CD4-positive, alpha-beta T cell treated with Interleukin-12 subunit alpha and Interleukin-12 subunit beta, for 1 hour (primary cell): ENCODE measurements around the gene STX1B.
"Not testable (repeated sequence)": the region's sequence is repeated elsewhere in the genome, so short reads cannot be mapped to it uniquely, and the experiment has no call there.

Experiments
- DNase-seq: peaks from one replicate; pipeline ENCODE4 v3.0.0-alpha.2; 2020

Gene STX1B

DNA sequence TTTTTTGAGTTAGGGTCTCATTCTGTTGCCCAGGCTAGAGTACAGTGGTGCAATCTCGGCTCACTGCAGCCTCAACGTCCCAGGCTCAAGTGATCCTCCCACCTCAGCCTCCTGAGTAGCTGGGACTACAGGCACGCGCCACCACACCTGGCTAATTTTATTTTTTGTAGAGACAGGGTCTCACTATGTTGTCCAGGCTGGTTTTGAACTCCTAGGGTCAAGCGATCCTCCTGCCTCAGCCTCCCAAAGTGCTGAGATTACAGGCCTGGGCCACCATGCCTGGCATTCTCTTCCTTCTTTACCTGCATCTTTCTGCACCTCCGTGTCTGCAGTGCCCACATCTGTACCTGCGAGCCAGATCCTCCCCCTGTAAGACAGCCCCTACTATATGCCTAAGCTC, 1.4 kb upstream of the STX1B start:
- DNase-seq: not testable (repeated sequence)

DNA sequence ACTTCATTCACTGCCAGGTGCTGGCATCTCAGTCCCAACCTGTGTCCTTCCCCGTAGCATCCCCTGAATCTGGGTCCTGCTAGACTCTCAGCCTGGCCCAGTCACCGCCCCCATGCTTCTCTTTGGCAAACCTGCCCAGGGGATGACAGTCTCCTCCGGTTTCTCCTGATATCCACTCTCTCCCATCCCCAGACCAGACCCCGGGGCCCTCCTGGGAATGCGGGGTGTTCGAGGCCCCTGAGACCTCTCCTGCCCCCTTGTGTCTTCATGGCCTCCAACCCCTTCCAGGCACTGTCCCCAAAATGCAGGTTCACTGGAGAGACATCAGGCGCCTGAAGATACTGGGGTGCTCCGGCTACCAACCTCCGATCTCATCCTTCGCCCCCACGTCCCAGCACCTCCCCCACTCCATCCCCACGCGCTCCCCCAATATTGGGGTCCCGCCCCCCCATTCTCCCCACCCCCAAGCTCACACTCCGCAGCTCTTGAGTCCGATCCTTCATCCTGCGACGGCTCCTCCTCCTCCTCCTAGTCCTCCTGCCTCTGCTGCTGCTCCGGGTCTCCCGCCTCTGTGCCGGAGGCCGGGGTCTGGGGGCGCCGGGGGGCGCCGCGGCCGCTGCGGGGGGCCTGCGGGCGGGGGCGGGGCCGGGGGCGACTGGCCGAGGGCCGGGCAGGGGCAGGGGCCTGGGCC, 399 bp downstream of the STX1B start:
- no peak for DNase-seq

DNA sequence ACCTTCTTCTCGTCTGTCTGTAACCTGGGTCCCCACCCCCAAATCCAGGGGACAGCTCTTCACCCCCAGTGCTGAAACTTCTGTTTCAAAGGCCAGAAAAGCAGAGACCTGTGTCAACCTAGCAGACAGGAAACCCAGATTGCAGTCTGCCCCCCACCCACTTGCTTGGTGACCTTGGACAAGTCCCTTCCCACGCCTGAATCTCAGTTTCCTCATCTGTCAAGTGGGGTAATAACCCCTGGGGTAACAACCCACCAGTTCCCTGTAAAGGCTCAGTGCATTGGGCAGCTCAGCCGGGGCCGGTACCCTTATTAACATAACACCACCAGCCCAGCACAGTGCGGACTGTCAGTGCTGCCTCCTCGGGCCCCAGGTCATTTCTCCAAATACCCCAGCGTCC, 1.3 kb downstream of the STX1B start:
- no peak for DNase-seq

DNA sequence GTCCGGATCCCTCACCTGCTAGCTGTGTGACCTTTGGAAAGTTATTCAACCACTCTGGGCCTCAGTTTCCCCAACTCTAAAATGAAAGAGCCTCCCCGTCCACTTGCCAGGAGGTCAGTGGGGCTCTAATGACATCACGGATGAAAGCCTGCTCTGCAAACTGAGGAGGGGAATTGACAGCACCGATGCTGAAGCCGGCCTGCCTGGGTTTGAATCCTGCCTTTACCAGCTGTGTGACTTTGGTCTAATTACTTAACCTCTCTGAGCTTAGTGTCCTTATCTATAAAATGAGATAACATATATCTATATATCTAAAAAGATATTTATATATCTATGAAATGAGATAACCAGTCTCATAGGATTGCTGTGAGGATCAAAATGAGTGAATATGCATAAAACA, 1.9 kb downstream of the STX1B start:
- DNase-seq: no peak

DNA sequence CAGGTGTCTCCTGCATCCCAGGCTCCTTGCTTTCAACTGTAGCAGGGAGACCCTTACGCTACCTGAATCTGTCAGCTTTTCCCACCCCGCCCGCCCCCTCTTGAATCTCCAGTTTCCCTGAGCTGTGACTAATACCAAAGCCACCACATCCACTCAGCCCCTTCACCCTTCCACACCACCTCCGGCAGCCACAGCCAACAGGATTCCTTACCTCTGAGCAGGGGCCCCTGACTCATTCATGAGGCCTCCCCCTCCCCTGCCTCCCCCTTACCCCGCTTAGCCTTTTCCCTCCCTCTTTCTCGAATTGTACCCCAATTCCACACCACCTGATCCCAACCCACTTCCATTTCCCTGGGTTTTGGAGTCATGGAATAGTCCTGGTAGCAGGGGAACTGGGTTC, 2.3 kb downstream of the STX1B start:
- DNase-seq: no peak

DNA sequence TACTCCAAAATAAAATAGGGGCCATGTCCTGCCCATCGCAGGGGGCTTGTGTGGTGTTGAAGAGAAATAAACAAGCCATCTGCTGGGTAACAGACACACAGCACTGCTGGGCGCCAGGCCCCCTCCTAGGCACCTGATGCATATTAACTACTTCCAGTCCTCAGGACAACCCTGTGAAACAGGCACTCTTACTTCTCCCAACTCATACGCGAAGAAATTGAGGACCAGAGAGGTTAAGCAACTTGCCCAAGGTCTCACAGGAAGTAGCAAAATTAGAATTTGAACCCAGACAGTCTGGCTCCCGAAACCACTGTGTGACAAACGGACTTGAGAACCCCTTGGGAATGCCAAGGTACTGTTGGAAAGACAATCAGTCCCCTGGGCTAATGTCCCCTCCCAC, 2.8 kb downstream of the STX1B start:
- DNase-seq: no peak

DNA sequence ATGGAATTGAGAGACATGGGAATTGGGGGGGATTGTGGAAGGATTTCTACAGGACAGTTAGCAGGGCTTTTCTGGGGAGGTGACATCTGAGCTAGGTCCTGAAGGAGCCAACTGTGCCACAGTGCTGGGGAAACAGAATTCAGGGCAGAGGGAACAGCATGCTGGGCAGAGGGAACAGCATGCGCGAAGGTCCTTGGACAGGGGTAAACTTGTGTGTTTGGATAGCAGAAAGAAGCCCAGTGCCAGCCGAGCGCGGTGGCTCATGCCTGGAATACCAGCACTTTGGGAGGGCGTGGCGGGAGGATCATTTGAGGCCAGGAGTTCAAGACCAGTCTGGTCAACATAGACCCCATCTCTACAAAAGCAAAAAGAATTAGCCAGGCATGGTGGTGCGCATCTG, 3.8 kb downstream of the STX1B start:
- no peak for DNase-seq

DNA sequence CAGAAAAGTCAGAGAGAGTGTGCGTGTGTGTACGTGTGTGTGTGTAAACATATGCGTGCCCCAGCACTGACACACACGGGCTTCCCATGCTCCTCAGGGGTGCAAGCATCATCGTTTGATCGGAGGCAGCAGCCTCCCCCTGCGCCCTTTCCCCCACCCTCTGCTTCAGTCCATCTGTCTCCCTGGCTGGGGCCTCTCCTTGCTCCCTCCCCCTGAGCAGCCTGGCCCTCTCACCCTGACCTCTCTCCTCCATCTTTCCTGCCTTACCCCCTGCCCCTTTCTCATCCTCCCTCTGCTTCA, 4.4 kb downstream of the STX1B start:
- no peak for DNase-seq

DNA sequence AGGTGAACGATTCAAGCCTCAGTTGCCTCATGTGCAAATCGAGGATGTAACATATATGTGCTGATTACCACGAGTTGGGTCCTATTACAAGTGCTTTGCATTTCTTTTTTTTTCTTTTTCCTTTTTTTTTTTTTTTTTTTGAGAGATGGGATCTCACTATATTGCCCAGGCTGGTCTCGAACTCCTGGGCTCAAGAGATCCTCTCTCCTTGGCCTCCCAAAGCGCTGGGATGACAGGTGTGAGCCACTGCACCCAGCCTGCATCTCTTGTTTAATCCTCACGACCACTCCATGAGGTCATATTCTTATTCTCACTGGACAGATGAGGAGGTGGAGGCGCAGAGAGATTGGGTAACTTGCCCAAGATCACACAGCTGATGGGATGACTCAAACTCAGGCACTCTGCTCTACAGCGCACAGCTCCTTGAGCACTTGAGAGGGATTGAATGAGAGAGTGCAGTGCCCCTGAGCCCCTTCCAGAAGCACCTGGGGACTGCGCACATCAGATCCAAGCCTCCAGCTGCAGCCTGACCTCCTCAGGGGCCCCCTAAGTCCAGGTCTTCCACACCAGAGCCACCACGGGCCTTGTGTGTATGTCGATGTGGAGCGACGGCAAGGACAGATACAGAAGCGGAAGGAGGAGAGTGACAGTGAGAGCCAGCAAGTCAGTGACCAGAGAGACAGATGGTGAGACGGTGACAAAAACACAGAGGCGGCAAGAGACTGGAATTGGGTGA, 4.9 kb downstream of the STX1B start:
- no peak for DNase-seq

DNA sequence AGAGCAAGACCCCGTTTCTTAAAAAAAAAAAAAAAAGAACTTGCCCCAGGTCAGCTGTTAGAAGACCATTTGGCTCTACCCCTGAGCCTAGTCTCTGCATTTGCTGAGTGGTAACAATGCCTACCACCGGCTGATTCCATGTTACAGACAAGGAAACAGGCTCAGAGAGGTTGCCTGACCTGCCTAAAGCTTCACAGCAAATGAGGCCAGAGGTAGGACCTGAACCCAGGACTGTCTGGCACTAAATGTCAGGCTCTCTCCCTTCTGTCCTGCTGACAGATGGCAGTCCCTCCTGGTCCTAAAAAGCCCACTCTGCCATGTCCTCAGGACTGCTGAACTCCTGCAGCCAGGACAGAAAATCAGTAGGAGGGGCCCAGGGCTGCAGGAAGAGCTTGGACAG, 5.8 kb downstream of the STX1B start:
- no peak for DNase-seq

DNA sequence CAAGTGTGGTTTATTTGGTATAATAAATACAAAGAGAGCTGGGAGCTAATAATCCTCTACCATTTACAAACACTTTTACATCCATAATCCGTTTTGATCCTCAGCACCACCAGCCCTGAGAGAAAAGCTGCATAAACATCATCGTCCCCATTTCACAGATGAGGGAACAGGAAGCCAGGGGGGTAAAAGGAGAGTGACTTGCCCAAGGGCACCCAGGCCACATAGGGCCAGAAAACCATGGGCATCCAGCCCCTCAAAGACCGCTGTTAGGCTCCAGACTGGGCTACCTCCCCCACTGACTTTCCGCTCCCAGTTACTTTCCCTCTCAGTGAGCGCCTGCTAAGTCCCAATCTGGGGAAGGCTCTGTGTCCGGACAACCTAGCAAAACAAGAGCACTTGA, 6.7 kb downstream of the STX1B start:
- DNase-seq: no peak

DNA sequence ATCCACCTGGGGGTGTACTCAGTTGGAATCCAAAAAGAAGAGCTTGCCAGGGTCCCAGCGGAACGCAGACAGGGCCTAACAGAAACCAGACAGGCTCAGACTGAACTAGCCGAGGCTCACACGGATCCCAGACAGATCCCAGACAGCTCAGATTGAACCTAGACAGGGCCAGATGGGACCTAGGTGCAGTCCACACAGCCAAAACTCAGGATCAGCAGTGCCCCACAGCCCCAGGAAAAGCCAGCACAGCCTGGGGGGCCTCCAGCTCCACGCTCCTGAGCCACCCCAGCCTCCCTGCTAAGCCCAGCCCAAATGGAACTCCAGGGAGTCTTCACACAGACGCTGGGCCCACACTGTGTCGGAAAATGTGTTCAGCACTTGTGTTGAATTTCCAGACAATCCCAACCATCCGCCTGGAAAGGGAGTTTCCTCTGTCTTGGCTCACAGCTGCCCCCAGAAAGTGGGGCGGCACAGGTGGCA, 7.5 kb downstream of the STX1B start:
- no peak for DNase-seq

DNA sequence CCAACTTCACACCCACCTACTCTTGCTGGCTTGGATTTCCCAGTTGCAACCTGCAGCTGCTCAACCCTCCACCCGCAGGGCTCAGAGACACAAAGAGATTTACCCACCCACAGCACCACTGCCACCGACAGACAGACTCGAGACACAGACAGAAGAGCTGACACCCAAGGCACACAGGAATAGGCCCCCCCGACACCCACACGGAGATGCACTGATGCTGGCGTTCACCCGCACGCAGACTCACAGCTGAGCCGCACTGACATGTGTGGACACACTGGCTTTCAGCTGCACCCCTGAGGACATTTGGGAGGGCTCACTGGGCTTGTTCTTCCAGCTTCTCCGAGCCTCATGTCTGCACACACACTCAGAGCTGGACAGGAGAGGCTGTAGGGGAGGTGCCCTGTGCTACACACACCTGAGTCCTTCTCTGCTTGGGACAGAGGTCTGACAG, 8.2 kb downstream of the STX1B start:
- DNase-seq: no peak

DNA sequence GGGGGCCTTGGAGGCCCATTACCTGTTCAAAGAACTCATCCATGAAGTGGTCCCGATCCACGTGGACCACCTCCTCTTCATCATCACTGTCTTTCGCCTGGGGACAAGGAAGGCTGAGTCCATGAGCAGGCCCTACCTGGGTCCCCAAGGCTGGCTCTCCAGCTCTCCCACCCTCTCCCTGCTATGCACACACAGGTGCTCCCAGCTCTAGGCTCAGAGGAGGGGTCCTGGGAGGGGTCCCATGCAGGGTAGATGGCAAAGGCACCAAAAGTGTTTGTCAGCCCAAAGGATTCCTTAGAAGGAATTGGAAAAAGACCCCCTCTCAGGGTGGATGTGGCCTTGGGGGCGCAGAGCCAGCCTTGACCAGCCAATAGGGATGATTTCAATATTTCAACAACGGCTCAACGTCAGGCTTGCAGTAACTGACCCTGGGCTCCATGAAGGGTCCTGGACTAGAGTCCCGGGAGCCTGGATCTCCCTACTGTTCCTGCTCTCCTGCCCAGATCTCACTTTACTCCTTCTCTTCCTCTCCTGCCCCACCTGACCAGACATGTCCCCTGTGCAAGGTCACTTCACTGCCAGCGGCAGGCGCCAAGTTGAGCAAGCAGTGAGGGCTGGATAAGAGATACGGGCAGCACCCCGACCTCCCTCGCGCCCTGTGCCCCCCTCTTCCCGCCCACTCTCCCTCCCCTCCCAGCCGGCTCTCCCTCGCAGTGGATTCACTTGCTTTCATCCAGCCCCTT, 8.8 kb downstream of the STX1B start:
- DNase-seq: no peak

DNA sequence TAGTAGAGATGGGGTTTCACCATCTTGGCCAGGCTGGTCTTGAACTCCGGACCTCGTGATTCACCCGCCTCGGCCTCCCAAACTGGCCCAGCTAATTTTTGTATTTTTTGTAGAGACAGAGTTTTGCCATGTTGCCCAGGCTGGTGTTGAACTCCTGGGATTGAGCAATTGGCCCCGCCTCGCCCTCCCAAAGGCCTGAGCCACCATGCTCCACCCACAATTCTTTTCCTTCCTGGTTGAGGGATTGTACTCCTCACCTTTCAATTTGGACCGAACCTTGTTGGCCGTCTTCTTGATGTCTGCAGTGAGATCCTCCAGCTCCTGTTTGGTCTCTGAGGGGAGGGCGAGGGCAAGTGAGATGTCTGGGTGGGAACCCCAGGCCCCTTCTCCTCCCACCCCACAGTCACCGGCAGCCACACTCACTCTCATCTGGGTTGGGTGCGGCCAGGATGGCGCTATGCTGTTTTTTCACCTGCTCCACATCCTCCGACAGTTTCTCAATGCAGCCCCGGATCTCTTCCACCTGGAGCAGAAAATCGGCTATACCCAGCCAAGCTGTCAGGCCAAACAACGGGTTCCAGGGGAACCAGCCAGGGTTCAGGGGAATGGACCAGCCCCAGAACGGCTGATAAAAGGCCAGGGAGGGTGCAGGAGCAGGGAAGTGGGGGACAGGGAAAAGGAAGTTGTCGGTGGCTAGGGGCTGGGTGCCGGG, 9.6 kb downstream of the STX1B start:
- DNase-seq: no peak

DNA sequence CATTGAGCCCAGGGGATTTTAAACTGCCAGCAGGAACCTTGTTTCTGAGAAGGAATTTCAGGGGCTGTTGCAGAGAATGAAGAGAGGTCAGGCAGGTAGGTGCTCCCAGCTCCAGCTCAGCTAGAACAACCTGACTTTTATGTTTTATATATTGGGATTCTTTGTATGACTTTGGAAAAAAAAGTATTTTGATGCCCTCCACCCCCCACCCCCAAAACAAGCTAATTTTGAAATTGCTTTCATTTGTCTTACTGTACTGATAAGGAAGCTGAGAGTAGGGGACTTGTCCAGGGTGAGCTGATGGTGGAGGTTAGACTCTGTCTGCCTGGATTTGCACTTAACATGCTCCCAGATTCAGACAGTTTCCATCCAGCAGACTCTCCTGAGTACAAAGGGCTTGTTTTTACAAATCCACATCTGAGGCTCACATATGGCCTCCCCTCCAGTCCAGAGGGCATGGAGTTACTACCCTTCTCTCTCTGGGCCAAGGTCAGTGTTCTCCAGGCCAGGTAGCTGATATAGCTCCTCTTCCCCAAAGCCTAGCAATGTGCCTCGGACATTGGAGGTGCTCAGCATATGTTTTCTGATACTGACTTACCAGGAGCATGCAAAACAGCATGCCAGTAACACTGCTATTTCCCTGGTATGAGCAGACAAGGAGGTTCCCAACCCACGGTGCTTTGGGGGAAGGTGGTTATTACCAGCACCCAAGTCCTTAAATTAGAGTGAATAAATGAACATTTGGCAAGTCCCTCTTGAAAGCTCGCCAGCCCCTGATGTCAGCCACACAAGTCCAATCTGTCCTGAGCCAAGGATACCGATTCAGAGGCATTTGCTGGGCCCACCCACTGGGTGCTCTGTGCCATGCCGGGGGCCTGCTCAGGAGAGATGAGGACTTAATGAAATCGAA, 11.3 kb downstream of the STX1B start:
- no peak for DNase-seq

DNA sequence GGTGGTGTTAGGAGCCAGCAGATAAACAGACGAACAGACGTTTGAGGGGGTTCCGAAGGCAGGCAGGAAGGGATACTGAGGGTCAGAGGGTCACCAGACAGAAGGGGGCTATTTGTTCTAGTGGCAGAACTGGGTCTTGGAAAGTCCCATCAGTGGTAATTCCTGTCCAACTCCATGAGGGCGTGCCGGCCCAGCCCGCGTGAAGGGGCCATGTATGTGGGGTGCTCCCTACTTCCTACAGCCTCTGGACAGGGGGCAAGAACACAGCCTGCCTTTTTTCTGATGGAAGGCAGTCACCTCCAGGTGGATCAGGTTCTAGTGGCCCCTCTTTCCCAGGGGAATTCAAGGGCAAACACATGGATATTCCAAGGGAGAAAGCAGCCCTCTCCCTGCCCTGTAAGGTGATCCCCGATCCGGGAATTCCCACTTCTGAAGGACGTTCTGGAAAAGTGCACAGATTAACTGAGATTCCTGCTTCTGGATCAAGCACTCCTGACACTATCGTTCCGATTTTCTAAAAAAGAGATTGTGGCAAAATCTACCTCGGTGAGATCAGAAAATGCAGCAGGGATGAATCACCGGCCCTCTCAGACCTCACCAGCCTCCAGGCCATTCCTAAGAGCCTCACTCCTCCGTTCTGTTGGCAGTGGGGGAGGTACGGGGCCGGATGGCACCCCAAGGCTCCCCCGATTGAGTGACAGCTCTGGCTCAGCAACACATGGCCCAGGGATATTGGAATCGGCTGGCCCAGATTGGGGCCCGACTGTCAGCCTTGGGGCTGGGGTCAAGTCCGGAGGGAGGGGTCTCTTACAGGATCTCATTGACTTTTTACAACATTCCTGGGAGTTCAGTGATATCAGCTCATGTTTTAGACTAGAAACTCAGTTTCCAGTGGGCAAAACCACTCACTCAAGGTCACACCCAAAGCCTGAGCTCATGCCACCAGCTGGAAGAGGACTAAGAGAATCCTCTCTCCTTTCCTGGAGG, 12.4 kb downstream of the STX1B start:
- DNase-seq: no peak

DNA sequence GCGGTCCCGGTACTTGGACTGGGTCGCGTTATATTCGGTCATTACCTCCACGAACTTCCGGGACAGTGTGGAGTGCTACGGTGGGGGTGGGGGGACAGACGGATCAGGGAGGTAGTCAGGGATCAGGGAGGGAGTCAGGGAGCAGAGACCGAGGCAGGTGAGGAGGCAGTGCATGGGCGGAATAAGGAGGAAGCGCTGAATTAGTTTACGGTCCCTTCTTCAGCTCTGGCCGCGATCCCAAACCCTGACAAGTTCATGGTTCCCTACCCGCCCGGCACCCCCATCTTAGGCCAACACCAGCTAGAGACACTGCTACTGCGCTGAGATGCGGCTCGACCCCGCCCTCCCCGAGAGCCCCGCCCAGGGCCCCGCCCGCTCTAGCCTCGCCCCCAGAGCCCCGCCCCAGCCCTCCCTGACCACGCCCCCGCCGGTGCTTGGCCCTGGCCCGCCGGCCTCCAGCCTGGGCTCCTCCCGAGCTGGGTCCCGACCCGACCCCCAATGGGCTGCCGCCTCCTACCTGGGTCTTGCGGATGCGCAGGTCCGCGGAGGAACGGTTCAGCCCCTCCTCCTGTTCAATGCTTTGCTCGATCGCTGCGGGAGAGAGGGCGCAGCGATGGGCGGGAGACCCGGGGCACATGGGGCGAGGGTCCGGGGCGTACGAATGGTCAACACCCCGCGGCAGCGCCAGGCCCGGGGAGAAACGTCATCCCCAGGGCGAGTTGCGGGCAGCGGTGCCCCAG, 13.3 kb downstream of the STX1B start:
- peak; percentile 86 for DNase-seq

DNA sequence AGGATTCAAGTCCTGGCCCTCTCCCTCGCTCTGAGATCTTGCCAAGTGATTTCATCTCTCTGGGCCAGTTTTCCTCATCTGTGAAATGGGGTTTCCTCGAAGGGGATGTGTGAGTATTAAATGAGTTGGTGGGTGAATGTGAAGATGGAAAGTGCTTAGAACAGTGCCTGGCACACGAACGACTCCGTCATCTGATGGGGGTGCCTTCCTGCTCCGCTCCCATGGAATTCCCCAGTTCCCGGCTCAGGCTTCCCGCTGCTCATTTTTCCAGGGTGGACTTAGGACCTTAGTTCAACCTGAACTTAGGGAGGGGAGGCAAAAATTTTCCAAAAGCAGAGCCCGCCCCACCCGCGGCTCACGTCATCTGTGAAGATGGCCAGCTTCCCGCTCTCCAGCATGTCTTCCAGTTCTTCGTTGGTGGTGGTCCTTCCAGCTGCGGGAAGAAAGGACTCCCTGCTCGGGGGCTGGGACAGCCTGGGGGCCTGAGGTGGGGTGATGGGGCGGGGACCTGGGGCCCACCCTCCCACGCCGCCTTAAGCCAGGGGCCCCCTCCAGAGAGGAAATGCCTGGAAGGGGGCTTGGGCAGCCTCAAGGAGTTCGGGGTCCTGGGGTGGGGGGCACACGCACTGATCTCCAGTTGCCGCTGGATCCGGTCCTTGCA, 14.0 kb downstream of the STX1B start:
- DNase-seq: no peak

DNA sequence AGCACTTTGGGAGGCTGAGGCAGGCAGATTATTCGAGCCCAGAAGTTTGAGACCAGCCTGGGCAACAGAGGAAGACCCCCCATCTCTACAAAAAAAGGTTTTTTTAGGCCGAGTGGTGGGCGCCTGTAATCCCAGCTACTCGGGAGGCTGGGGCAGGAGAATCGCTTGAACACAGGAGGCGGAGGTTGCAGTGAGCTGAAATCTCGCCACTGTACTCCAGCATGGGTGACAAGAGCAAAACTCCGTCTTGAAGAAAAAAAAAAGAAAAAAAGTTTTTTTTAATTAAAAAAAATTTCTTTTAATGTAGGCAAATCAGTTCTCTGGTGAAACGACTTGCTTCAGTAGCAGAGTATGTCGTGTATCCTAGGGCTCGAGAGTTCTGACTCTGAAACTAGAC, 14.5 kb downstream of the STX1B start:
- no peak for DNase-seq
